ENCODE results near the gene IFT81. TPM values are rescaled to one million over a fixed set of nuclear protein-coding genes. Genes with fewer than 3 reads are reported as not detected.

Gene IFT81
- total RNA-seq, 6 experiments from 2014 or later = 1.3 to 5.1 (median 2.5) TPM

DNA sequence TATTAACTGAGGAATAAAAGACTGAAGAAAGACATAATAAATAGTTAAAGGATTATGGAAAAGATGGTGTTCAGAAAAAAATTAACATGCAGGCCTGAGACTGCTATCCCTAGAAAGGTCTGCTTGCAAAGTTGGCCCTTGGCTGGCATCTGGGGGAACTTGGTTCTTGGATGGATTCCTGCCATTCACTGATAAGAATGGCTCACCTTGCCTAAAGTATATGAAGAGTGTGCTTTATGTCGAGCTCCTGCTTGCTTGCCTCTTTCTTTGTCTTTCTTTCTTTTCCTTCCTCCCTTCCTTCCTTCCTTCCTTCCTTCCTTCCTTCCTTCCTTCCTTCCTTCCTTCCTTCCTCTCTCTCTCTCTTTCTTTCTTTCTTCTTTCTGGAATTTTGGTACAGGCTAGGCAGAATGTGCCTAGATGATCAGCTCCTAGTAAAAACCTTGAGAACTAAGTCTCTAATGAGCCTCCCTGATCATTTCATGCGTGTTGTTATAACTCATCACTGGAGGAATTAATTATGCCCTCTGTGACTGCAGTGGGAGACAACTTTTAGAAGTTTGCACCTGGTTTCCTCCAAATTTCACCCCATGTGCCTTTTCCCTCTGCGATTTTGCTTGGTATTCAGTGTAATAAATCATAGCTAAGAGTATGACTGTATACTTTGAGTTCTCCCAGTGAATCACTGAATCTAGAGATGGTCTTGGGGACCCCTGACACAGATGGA is 44.7 kb downstream of the IFT81 start:
- WGBS (ENCODE audit: insufficient coverage, low coverage, low lambda C conversion rate, missing lambda C conversion rate) = 96% methylated on average over 3 of the region's 3 CpGs
- H3K4me3 ChIP-seq = no peak overlapping the region
- intact Hi-C loops (cut with DNase I) = no loop called here
- no peaks in the 10 kb centered on the region for H3K36me3 ChIP-seq
- no peaks in the 10 kb centered on the region for H3K4me1 ChIP-seq
- no peak overlapping the region for H3K27ac ChIP-seq
- H3K27me3 ChIP-seq = no peaks in the 10 kb centered on the region
- ATAC-seq (no peak), DNase-seq (no peak)
- H3K9me3 ChIP-seq = no peaks in the 10 kb centered on the region
- TF ChIP-seq POLR2A (IDR thresholded peaks at IDR 0.05) = no peak
- TF ChIP-seq, protein P1, sequence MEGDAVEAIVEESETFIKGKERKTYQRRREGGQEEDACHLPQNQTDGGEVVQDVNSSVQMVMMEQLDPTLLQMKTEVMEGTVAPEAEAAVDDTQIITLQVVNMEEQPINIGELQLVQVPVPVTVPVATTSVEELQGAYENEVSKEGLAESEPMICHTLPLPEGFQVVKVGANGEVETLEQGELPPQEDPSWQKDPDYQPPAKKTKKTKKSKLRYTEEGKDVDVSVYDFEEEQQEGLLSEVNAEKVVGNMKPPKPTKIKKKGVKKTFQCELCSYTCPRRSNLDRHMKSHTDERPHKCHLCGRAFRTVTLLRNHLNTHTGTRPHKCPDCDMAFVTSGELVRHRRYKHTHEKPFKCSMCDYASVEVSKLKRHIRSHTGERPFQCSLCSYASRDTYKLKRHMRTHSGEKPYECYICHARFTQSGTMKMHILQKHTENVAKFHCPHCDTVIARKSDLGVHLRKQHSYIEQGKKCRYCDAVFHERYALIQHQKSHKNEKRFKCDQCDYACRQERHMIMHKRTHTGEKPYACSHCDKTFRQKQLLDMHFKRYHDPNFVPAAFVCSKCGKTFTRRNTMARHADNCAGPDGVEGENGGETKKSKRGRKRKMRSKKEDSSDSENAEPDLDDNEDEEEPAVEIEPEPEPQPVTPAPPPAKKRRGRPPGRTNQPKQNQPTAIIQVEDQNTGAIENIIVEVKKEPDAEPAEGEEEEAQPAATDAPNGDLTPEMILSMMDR (IDR thresholded peaks at IDR 0.05) = no peak

DNA sequence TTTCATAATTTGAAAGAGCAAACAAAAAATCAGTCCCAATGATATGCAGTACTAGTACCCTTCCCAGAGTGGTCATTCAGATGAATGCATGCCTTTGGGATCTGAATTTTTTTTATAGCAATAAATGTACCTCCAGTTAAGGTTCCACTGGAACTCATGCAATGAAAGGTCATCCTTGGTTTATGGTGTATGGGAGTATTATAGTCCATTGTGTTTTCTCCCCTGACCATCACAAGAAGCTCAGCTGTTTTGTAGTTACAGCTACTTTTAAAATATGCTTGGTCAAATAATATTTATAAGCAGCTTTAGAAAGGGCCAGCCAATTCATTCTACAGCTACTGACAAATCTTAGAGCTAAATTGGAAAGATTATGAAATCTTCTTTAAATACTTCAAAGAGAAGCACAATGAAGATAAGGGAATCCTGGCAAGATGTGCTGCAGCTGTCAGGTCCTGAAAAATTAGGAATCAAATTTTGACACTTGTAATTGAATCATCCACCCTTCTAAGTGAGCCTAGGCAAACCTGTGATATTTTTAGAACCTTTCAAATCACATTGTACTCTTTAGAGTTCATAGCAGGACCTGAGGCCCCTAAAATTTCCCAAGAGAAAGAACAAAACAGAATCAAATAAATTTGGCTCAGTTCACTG is 46.5 kb downstream of the IFT81 start:
- no peaks in the 10 kb centered on the region for H3K36me3 ChIP-seq
- no peak overlapping the region for H3K4me3 ChIP-seq
- DNase-seq (no peak), ATAC-seq (no peak)
- no peaks in the 10 kb centered on the region for H3K9me3 ChIP-seq
- intact Hi-C loops (cut with DNase I) = no loop called here
- no peak overlapping the region for H3K27ac ChIP-seq
- TF ChIP-seq, protein P1 (IDR thresholded peaks at IDR 0.05) = no peak
- no peak for TF ChIP-seq POLR2A (IDR thresholded peaks at IDR 0.05)
- no peaks in the 10 kb centered on the region for H3K4me1 ChIP-seq
- no peaks in the 10 kb centered on the region for H3K27me3 ChIP-seq

DNA sequence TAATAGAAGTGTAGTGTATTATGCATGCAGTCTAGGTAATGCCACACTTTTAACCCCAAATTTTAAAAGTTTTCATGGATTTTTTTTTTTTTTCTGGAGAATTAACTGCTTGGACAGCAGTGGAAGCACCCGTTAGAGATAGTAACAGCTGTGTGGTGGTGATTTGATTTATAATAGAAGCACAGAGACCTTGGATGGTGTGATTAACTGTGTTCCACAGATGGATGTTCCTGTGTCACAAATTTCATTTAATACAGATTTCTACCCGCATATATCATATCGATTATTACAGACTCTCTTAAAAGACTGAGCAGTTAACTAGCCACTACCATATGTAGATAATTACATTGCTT is 47.0 kb downstream of the IFT81 start:
- Histone ChIP-seq H3K27ac (no peak overlapping the region), H3K27me3 (no peaks in the 10 kb centered on the region), H3K4me1 (no peaks in the 10 kb centered on the region), H3K36me3 (no peaks in the 10 kb centered on the region), H3K4me3 (no peak overlapping the region), H3K9me3 (no peaks in the 10 kb centered on the region)
- DNase-seq (no peak), ATAC-seq (no peak)
- WGBS (ENCODE audit: insufficient coverage, low coverage, low lambda C conversion rate, missing lambda C conversion rate) = 88% methylated on average over 3 of the region's 3 CpGs
- TF ChIP-seq, protein P1 (IDR thresholded peaks at IDR 0.05) = no peak
- no peak for TF ChIP-seq POLR2A (IDR thresholded peaks at IDR 0.05)
- intact Hi-C loops (cut with DNase I) = no loop called here

DNA sequence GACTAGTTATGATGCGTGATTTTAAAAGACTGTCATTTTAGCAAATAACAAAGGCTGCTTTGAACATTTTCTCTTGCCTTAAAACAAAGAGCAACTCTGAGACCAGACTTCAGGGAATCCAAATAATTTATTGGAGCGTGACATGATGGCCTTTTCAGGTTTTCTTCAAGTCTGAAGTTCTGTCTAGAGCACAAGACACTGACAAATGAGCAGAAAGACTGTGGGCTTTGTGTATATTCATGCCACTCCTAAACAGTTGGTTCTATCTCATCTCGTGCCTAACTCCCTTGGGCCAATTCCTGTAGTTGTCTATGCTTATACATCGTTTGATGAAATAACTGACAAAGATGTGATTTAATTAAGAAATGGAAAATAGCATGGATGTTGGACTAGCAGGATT is 47.5 kb downstream of the IFT81 start:
- Histone ChIP-seq H3K4me3 (no peak overlapping the region), H3K9me3 (no peaks in the 10 kb centered on the region), H3K27me3 (no peaks in the 10 kb centered on the region), H3K4me1 (no peaks in the 10 kb centered on the region), H3K36me3 (no peaks in the 10 kb centered on the region), H3K27ac (no peak overlapping the region)
- TF ChIP-seq, protein P1 (IDR thresholded peaks at IDR 0.05) = no peak
- TF ChIP-seq POLR2A (IDR thresholded peaks at IDR 0.05) = no peak
- ATAC-seq (no peak), DNase-seq (no peak)
- intact Hi-C loops (cut with DNase I) = no loop called here
- 79% methylated on average over 4 of the region's 4 CpGs for WGBS (ENCODE audit: insufficient coverage, low coverage, low lambda C conversion rate, missing lambda C conversion rate)
